A172 (cell line): ENCODE data around the gene APOM. TPM values are rescaled to one million over a fixed set of nuclear protein-coding genes. Genes with fewer than 3 reads are reported as not detected.

ENCODE experiments used
- DNase-seq: peaks from one replicate; pipeline ENCODE4 v3.0.0-alpha.2; 2015; ENCODE audit warnings: low spot score
- total RNA-seq: library from RNA; depleted of rRNA; stranded (reverse); fragments of >200 nt; shearing (Covaris generic); gene quantifications from 2 replicates; pipeline ENCODE4 v1.2.3, GENCODE V29; 2014; rRNA removed

The APOM gene
- 2.0 and 4.2 TPM in 2 replicates for total RNA-seq

DNA sequence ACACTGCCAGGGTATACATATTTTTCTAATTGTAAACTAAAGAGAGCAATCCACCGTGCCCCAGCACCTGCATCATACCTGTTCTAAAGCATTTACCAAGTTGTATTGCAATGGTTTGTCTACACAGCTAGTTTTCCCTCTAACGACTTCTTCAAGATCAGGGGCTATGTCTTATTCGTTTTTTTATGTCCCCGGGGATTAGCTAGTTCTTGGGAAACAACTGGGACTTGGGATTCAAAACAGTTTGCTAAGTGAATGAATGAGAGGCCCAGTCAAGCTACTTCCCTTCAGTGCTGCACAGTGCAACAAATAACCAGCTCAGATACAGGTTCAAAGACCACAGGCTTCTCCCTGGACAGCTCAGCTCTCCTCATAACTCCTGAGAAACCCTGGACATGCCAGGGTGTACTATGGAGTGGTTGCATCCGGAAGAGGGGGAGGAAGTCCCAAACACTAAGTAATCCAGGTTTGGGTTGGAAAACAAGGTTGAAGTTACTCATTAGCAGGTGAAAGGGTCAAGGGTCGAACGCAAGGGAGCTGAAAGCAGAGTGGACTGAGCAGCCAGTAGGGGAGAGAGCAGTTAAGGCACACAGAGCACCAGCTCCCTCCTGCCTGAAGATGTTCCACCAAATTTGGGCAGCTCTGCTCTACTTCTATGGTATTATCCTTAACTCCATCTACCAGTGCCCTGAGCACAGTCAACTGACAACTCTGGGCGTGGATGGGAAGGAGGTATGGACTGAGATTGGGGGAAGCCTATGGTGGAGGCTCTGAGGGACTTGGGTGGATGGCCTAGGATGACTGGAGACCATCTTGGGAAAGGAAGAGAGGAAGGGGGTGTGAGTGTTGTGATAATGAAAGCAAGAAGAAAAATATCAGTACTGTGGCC lies at the start of gene APOM:
APOM (plus strand) TSS at position 546 of the 889 bp plus-strand sequence; CDS start at position 619, 73 bp downstream.
- no peak for DNase-seq

DNA sequence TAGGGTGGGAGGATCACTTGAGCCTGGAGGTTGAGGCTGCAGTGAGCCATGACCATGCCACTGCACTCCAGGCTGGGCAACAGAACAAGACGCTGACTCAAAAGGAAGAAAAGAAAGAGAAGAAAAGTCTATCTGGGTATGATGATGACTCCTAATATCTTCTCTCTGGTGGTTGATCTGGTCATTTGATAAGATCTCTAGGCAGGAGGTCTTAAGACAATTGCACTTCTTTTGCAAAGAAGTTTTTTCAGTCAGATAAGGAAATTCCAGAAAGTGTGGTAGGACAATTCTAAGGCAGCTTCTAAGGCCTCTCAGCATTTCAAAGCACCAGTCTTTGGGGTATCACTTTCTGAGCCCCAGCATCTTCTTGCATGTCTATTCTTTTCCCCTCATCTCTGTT lies 48.4 kb upstream of the APOM start:
- DNase-seq: no peak

DNA sequence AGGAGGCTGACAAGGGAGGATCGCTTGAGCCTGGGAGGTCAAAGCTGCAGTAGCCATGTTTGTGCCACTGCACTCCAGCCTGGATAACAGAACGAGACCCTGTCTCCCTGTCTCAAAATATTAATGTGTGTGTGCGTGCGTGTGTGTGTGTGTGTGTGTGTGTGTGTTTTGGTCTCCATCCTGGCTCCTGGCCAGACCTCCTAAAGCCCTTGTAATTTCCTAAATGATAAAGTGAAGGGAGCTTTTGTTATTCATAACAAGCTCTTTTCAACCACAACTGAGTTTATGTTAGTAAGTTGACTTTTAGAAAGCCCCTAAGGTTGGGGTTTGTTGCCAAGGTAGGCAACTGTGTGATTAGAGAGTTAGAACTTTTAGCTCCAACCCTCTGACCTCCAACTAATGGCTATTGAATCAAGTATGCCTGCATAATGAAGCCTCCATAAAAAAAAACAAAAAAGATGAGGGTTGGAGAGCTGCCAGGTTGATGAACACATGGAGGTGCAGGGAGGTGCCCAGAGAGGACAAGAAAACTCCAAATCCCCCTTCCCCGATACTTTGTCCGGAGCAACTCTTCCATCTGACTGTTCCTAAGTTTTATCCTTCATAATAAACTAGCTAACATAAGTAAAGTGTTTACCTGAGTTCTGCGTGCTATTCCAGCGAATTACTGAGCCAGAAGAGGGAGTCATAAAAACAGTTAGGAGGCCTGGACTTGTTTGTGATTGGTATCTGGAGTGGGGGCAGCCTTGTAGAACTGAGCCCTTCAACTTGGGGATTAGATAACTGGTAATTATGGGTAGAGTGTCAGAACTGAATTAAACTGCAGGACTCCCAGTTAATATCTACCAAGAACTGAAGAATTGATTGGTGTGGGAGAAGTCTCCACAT lies 45.9 kb upstream of the APOM start:
- DNase-seq: no peak

DNA sequence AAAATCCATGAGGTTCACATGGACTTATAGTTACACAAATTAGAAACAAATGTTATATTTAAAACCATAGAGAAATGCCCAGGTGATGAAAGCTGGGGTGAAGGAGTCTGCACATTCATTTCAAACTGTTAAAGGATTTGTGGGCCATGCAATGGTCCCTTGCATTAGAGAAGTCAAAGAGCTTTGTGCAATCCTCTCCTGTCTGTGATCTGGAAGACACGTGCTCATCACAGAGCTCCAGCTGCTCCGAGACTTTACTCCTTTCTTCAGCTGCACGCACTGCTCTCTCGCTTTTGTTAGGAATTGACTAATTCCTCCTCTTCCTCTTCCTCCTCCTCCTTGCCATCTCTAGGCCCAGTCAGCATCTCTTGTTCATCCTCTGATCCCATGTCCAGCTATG lies 44.7 kb upstream of the APOM start:
- no peak for DNase-seq

DNA sequence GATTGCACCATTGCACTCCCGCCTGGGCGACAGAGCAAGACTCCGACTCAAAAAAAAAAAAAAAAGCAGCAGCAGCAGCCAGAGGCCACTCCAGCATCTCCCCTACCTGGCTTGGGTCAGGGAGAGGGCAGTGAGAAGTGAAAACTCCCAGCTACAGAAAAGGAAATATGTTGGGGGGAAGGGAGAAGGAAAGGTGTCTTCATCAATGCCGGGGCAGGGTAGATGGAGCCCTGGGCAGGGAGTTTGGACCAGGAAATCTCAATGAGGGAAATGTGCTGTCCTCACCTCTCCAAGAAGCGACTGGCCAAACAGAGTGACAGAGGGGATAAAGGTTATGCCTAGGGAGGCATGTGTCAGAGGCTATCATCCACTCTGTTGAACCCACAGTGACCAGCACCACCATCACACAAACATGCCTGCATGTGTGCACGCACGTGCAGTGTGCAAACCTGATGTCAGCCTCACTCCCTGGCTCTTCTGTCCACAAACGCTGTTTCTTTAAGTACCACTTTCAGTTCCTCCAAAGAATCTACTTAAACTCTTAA lies 41.5 kb upstream of the APOM start:
- DNase-seq: no peak

DNA sequence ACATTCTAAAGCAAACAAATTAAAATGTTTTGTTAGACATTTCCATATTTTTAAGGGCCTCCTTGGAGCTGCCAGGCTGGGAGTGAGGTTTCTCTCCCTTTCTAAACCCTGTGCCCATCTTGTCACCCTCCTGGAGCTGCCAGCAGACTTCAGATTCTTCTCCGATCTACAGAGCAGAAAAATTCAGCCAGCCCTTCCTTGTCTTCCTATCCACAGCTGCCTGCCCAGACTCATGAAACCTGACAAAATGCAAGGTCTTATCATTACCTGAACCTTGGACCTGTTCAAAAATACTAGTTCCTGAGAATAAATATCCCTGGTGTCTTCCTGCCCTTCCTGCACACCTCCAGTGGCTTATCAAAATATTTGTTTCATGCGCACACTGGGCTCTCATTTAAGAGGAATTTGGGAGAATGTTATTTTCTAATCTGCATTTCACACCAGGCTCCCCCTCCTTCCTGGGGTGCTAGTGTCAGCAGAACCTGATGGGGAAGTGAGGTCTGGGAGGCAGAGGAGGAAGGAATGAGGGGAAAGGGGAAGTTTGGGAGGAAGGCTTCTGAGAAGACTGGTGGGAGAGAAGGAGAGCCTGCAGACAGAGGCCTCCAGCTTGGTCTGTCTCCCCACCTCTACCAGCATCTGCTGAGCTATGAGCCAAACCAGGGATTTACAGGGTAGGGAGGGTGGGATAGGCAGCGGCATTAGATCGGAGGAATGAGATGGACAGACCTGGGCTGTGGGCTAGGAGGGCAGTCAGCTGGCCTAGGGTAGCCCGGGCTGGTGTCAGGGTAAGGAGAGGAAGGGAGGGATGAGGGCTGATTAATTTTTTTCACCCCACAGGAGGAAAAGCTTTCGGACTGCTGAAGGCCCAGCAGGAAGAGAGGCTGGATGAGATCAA lies 40.8 kb upstream of the APOM start, which contains the start of gene AIF1:
AIF1 (plus strand) TSS at position 551 of the 895 bp plus-strand sequence; CDS start at position 647, 96 bp downstream.
- no peak for DNase-seq

DNA sequence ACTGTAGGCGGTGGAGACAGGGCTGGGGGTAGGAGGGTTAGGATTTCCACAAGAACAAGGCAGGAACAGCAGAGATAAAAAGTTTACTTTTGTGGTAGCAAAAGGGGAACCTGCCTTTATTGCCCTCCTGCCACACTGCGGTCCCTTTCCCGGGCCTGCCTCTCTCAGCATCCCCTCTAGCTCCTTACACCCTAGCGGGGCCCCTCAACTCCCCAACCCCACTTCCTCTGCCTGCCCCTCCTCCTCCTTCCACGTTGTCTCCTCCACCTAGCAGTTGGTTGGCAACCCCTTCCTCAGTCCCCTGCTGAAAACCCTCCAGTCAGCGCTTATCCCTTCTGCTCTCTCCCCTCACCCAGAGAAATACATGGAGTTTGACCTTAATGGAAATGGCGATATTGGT lies 39.9 kb upstream of the APOM start:
- DNase-seq: no peak

DNA sequence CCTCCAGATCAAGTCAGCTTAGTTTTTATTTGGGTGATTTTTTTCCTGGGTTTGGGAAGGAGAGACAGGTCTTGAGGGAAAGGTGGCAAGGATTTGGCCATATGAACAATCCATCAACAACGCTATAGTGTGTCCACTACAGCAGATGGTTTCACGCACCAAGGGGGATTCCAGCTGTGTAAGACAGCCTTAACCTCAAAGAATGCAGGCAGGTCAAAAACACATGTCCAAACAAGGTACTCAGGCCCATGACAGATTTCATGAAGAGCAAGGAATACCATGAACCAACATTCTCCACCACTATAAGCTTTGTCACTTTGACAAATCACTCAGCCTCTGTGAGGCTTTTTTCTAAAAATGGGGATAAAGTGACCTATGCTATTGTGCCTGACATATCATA lies 38.7 kb upstream of the APOM start:
- DNase-seq: no peak

DNA sequence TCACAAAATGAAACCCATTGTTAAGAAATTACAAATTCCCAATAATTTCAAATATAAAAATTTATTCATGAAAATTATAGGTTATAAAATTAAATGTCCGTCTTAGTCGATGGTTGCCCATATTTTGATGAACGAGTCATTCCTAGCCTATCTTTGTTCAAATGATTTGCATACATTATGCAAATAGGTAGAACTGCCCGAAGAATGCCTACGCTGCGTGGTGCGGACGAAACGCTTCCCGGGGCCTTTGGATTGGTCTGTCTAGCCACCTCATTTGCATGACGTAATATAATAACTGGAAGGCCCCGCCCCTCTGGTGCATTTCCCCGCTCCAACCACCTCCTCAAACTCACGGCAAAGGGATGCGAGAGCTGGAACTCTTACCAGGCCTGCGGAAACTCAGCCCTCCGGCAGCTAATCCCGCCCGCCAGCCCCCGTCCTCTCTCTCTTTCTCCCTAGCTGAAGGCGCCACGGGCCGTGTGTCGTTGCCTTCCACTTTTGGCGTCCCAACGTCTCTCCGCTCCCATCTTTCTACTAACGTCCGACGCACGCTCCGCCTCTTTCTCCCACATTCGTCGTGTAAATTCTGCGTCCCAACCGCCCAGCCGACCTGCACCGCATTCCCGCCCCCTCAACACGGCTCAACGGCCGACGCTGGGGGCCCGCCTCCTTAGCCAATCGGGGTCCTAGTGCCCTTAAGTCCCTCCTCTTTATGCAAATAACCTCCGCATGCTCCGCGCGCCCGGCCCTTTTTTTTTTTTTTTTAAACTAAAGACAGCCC lies 35.7 kb upstream of the APOM start:
- peak; percentile 98 for DNase-seq

DNA sequence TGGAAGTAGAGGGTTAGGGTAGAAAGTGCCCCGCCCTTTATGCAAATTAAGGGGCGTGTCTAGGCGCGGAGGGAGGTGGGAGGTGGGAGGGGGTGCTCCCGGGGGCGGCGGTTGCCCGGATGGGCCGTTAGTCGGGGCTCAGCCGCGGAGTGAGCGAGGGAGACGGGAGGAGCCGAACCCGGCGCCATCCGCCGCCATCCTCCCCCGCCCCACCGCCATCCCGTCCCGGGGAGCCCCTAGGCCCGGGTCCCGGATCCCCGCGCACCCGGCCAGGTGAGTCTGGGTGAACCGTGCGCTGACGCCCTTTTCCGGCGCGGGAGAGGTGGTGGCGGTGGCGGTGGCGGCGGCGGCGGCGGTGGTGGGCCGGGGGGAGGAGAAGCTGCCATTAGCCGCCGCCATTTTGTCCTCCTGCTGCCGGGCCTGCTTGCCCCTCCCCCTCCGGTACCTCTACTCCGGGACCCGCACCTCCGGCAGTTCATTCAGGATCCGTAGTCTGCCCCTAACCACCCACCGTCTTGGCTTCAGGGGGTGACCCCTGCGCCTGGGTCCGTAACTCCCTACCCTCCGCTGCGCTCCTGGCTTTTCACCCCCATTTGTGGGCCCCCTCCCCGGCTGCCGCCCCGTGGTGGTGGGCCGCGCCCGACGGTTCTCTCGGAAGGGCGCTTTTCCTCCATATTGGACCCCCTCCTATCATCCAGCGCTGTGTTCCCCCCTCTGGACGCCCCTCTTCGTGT lies 34.9 kb upstream of the APOM start, which contains the start of gene PRRC2A:
PRRC2A (plus strand) TSS at position 130 of the 734 bp plus-strand sequence. CDS start 2,075 bp downstream, outside the sequence.
- peak; percentile 72 for DNase-seq

DNA sequence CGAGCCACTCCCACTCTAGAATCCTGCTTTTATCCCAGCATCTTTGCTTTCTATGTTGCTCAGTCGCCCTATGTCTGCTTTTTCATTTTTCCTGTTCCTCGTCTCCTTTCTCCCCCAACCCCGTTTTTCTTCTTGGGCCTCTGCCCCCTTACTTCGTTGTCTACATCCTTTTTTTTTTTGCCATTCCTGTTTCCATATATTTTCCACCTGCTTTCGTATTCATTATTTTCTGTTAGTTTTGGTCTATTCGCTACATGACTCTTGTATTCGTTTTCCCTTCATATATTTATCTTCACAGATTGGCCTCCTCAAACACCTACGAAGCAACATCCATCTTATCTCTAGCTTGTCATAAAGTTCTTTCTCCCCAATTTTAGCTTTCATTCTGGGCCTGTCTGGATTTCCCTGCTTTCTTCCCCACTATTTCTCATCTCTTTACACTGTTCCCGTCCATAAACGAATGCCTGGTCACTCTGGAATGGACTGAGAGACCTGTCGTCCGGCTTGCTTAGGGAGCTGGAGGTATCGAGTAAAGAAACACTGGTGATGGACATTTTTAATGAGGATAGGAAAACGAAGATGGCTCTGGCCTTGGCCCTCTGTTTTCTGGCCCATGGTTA lies 34.3 kb upstream of the APOM start:
- no peak for DNase-seq

DNA sequence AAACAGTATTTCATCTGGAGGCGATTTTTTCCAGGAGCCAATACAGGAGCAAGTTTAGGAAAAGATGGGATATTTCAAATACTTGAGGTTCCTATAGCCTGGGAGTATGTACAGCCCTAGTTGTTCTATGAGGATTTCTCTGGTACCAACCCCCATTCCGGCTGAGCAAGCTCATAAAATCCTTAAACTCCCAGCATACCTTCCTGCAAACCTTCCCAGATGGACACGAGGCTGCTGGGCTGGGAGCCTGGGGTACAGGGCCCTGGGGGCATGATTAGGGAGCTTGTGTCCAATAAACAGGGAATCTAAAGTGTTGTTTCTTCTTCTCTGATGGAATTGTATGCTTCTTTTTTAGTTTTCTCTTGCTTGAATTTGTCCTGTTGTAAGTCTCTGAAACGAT lies 33.7 kb upstream of the APOM start:
- no peak for DNase-seq

DNA sequence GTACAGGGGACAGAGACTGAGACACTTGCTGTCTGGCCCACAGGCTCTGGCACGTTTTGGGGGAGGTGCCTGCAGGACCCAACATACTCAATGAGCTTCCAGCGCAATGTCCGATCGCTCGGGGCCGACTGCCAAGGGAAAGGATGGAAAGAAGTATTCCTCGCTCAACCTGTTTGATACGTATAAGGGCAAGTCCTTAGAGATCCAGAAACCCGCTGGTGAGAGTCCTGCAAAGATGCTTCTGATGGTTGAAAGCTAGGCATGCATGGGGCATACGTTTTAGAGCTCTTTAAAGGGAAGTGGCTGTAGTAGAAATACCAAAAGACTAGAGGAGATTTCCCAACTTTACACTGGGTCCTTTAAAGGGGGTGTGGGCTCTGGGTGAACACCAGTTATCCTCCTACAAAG lies 33.0 kb upstream of the APOM start:
- DNase-seq: no peak

DNA sequence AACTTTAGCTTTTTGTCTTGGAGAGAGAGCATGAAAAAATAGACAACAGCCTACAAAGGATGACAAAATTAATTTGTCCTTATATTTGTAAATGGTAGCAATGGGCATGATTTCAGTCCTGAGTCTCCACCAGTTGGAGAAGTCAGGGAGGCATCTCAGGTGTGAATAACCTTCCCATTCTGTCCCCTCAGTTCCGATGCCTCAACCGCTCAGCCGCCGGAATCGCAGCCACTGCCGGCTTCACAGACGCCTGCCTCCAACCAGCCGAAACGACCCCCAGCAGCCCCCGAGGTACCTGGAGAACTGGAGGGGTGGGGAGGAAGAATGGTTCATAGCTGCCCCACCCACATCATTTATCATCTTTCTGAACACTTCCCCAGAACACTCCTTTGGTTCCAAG lies 31.6 kb upstream of the APOM start:
- DNase-seq: no peak

DNA sequence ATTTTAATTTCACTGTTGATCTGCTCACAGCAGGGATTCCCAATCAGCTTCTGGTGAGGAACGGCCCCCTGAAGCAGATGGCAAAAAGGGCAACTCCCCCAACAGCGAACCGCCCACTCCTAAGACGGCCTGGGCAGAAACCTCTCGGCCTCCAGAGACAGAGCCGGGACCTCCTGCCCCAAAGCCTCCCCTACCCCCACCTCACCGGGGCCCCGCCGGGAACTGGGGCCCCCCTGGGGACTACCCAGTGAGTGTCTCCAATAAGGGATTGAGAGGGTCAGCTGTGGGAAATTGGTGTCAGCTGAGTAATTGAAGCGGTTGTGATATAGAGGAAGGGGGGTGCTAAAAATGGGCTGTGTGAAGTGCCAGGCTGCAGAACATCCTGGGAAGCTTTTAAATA lies 28.7 kb upstream of the APOM start:
- DNase-seq: no peak

DNA sequence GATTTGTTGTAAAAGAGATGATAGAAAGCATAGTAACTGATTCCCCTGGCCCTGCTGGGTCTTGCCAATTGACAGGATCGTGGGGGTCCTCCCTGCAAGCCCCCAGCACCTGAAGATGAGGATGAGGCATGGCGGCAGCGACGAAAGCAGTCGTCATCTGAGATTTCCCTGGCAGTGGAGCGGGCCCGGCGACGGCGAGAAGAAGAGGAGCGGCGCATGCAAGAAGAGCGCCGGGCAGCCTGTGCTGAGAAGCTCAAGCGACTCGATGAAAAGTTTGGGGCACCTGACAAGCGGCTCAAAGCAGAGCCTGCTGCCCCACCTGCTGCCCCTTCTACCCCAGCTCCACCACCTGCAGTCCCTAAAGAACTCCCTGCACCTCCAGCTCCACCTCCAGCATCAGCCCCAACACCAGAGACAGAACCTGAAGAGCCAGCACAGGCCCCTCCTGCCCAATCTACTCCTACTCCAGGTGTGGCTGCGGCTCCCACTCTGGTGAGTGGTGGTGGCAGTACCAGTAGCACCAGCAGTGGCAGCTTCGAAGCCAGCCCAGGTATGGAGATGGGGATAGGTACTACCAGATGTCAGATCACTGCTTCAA lies 27.9 kb upstream of the APOM start:
- DNase-seq: no peak

DNA sequence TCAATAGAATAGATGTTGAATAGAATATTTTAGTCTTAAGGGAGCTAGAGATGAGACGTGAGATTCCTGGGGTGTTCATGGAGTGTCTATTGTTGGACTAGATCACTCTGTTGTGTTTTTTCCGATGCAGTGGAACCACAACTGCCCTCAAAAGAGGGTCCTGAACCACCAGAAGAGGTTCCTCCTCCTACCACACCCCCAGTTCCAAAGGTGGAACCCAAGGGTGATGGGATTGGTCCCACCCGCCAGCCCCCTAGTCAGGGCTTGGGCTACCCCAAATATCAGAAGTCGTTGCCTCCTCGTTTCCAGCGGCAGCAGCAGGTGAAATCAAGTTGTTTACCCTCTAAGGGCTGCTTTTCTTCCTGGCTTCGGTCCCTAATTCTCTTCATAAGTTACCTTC lies 26.7 kb upstream of the APOM start:
- no peak for DNase-seq

DNA sequence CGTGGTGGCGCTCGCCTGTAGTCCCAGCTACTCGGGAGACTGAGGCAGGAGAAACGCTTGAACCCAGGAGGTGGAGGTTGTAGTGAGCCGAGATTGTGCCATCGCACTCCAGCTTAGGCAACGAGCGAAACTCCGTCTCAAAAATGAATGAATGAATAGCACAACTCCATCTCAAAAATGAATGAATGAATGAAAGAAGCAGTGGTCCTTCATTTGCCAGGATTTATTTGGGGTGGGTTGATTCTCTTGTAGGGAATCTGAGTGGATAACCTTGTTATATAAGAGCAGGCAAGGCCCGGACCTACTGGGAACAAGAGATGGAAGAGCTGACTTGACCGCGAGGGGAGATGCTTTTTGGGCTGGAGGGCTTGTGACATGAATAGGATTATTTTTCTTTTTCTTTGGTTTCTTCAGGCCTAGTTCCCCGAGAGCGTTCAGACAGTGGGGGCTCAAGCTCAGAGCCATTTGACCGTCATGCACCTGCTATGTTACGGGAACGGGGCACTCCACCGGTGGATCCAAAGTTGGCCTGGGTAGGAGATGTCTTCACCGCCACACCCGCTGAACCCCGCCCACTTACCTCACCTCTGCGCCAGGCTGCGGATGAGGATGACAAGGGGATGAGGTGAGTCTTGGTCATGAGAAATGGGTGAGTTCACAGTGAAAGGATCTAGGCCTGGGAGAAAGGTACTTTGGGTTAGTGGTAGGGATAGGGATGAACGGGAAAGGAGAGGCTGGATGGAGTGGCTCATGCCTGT lies 25.3 kb upstream of the APOM start:
- no peak for DNase-seq
